H1 (cell line): ENCODE results near the gene ATAD3A.

Source experiments
- CHD1 ChIP-seq: IDR thresholded peaks from 2 replicates; pipeline ENCODE4 v1.6.1; 2012; ENCODE audit warnings: low read depth, low read length, improper control_type of control experiment
- EZH2 ChIP-seq: fragments of 200-600 bp; sonication (generic); IDR thresholded peaks from 2 replicates; pipeline ENCODE4 v1.7.1; 2012; ENCODE audit warnings: low read depth, mild to moderate bottlenecking, moderate library complexity, low read length, inconsistent platforms; ENCODE audit not compliant: severe bottlenecking
- HDAC6 ChIP-seq: IDR thresholded peaks from one replicate; pipeline ENCODE4 v1.7.1; 2012; ENCODE audit warnings: low read depth, mild to moderate bottlenecking, inconsistent platforms, low read length, moderate library complexity
- KDM5A ChIP-seq: fragments of 200-600 bp; IDR thresholded peaks from 2 replicates; pipeline ENCODE4 v1.7.1; 2012; ENCODE audit warnings: mild to moderate bottlenecking, low read length, inconsistent platforms, mixed read lengths
- NANOG ChIP-seq: IDR thresholded peaks from 2 replicates; pipeline ENCODE4 v1.6.1; 2011; ENCODE audit warnings: low read length, low read depth, mild to moderate bottlenecking, inconsistent platforms; ENCODE audit not compliant: insufficient read depth, poor library complexity, severe bottlenecking
- POLR2A ChIP-seq, 2 experiments: IDR thresholded peaks; 1 replicate in 1 of 2; 2 replicates in 1 of 2; pipeline ENCODE4 v1.6.1; 2011; ENCODE audit warnings: low read depth in 2 of 2, low read length in 2 of 2, mild to moderate bottlenecking in 2 of 2; ENCODE audit errors: control extremely low read depth in 1 of 2
- RFX5 ChIP-seq: IDR thresholded peaks from 2 replicates; pipeline ENCODE4 v1.6.1; 2011; ENCODE audit warnings: low read depth, low read length, improper control_type of control experiment, borderline replicate concordance
- SIN3A ChIP-seq, 2 experiments: IDR thresholded peaks in 1 of 2; conservative IDR thresholded peaks in 1 of 2; 2 replicates each; pipeline ENCODE4 v1.6.1; 2011 to 2012; ENCODE audit warnings: low read length in 2 of 2, improper control_type of control experiment in 1 of 2, low read depth in 1 of 2, mild to moderate bottlenecking in 1 of 2
- TAF7 ChIP-seq: optimal IDR thresholded peaks from 2 replicates; pipeline ENCODE3; 2011; ENCODE audit warnings: low read depth, mild to moderate bottlenecking, inconsistent platforms, low read length, moderate library complexity, borderline replicate concordance
- USF2 ChIP-seq: IDR thresholded peaks from 2 replicates; pipeline ENCODE4 v1.6.1; 2011; ENCODE audit warnings: low read length, improper control_type of control experiment
- YY1 ChIP-seq: IDR thresholded peaks from 2 replicates; pipeline ENCODE4 v1.6.1; 2011; ENCODE audit warnings: low read depth, mild to moderate bottlenecking, low read length
- TF ChIP-seq, protein P1 (sequence below), 3 experiments: IDR thresholded peaks; 1 replicate in 2 of 3; 2 replicates in 1 of 3; pipeline versions ENCODE4 v1.5.1 to v1.6.1; 2011; ENCODE audit warnings: low read length in 3 of 3, mild to moderate bottlenecking in 3 of 3, inconsistent platforms in 2 of 3, low read depth in 1 of 3, moderate library complexity in 1 of 3; ENCODE audit not compliant: insufficient read depth in 1 of 3; ENCODE audit errors: control extremely low read depth in 1 of 3
- TF ChIP-seq, protein P2 (sequence below): IDR thresholded peaks from 2 replicates; pipeline ENCODE4 v1.6.1; 2011; ENCODE audit warnings: low read depth, mild to moderate bottlenecking, low read length; ENCODE audit not compliant: insufficient read depth

DNA sequence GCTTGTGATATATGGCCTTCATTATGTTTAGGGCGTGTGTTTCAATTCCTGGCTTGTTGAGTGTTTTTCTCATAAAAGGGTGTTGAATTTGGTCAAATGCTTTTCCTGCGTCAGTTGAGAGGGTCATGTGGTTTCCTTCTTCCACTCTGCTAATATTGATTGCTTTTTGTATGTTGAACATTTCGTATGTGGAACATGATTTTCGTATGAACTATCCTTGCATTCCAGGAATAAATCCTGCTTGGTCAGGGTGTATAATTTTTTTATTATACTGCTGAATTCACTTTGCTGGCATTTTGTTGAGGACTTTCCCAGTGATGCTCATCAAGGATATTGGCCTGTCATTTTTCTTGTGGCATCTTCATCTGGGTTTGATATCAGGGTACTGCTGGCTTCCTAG, 4.7 kb upstream of the ATAD3A start:
- TF ChIP-seq, protein P1, sequence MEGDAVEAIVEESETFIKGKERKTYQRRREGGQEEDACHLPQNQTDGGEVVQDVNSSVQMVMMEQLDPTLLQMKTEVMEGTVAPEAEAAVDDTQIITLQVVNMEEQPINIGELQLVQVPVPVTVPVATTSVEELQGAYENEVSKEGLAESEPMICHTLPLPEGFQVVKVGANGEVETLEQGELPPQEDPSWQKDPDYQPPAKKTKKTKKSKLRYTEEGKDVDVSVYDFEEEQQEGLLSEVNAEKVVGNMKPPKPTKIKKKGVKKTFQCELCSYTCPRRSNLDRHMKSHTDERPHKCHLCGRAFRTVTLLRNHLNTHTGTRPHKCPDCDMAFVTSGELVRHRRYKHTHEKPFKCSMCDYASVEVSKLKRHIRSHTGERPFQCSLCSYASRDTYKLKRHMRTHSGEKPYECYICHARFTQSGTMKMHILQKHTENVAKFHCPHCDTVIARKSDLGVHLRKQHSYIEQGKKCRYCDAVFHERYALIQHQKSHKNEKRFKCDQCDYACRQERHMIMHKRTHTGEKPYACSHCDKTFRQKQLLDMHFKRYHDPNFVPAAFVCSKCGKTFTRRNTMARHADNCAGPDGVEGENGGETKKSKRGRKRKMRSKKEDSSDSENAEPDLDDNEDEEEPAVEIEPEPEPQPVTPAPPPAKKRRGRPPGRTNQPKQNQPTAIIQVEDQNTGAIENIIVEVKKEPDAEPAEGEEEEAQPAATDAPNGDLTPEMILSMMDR (IDR thresholded peaks at IDR 0.05; ENCODE audit: control extremely low read depth in 1 of 3, insufficient read depth in 1 of 3, low read depth in 1 of 3, low read length in 3 of 3): no peak
- TF ChIP-seq, protein P2, sequence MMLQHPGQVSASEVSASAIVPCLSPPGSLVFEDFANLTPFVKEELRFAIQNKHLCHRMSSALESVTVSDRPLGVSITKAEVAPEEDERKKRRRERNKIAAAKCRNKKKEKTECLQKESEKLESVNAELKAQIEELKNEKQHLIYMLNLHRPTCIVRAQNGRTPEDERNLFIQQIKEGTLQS: no peak
- TF ChIP-seq RFX5: no peak
- no peak for TF ChIP-seq POLR2A (IDR thresholded peaks at IDR 0.05; ENCODE audit: control extremely low read depth in 1 of 2, low read depth in 2 of 2, low read length in 2 of 2)
- TF ChIP-seq YY1: no peak
- no peak for TF ChIP-seq NANOG
- TF ChIP-seq CHD1: no peak
- no peak for TF ChIP-seq HDAC6
- no peak for TF ChIP-seq TAF7
- TF ChIP-seq EZH2: no peak
- TF ChIP-seq USF2: no peak
- TF ChIP-seq SIN3A (conservative IDR thresholded peaks at IDR 0.05 in 1 of 2, IDR thresholded peaks at IDR 0.05 in 1 of 2; ENCODE audit: low read depth in 1 of 2, low read length in 2 of 2): no peak
- no peak for TF ChIP-seq KDM5A
